Myometrial cell (primary cell): ENCODE data around the gene PAPOLB. TPM values are rescaled to one million over a fixed set of nuclear protein-coding genes. Genes with fewer than 3 reads are reported as not detected.

Source experiments
- total RNA-seq: library from RNA; depleted of rRNA; stranded (reverse); fragments of >200 nt; gene quantifications from 2 replicates; pipeline ENCODE4 v1.2.3, GENCODE V29; 2015

Gene PAPOLB
- under 0.01 TPM in 1 of 2 replicates, not detected in the other for total RNA-seq

DNA sequence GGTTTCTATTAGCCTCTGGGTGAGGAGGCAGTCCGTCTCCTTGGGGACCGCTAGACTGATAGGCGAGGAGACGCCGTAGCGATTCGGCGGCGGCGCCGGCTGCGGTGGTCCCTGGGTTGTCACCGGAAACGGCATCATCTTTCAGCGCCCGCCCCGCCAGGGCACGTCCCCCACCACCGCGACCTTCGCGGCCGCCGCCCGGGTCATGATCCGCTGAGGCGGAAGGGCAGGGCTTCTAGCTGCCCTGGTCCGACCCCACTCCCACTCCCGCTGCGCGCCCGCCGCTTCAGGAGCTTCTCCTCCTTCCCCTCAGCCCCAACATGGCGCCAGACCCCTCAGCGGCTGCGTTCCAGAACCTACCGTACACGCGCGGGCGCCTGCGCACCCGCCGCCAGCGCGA, at the start of gene PAPOLB:
TSS of gene PAPOLB (minus strand) at position 358 of the 400 bp plus-strand sequence. CDS start at position 138, 220 bp downstream.

DNA sequence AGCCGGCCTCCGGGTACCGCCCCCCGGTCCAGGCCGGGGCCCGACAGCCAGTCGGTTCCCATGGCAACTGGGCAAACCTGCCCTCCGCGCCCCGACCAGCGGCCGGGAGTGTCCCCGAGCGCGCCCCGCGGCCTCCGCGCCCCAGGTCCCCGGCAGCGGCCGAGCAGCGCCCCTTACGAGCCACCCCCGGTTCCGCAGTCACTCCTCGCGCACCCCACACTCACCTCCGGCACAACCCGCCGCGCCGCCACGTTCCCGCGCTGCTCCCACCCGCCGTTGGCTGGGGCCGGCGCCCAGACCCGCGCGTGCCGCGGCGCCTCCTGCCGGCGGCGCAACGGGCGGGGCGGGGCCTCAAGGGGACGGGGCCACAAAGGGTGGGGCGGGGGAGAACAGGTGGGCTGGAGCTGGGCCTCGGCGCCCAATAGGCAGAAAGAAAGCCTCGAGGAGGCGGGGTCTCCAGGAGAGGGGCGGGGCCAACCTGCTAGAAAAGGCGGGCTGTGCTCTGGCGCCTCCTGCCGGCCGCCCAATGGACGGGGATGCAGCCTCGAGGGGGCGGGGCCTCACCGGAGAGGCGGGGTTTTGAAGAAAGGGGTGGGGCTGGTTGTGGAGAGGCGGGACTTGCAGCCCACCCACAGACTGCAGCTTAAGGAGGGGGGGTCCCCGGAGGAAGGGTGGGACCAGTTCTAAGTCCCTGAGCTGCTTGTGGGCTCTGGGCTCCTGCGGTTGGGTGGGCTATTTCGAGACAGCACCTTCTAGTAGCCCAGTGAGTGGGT, 21.7 kb upstream of the PAPOLB start, which contains the start of gene RADIL:
TSS of gene RADIL (minus strand) at position 345 of the 773 bp plus-strand sequence. CDS start 5,577 bp downstream, outside the sequence.

Other genes with a start within 250 kb of the PAPOLB start
- 23.4 and 28.7 TPM in 2 replicates for gene FOXK1, start 179.7 kb downstream of the PAPOLB start, total RNA-seq
- 22.5 and 32.3 TPM in 2 replicates for gene AP5Z1, start 86.4 kb downstream of the PAPOLB start, total RNA-seq
- 0.58 and 1.6 TPM in 2 replicates for gene RADIL, start 21.7 kb upstream of the PAPOLB start, total RNA-seq
- gene MMD2, start 97.2 kb upstream of the PAPOLB start, total RNA-seq: not detected in 2 replicates
- 2.0 and 2.8 TPM in 2 replicates for gene RBAK, start 183.8 kb upstream of the PAPOLB start, total RNA-seq